GM21786 (cell line): Measurements from ENCODE around the gene P2RY2.
"Not testable (repeated sequence)": the region's sequence is repeated elsewhere in the genome, so short reads cannot be mapped to it uniquely, and the experiment has no call there.

Experiments
- ATAC-seq: cut with Tn5 transposase; IDR thresholded peaks from one replicate; pipeline ENCODE4 v1.9.1; 2021; ENCODE audit not compliant: unreplicated experiment

Gene P2RY2

DNA sequence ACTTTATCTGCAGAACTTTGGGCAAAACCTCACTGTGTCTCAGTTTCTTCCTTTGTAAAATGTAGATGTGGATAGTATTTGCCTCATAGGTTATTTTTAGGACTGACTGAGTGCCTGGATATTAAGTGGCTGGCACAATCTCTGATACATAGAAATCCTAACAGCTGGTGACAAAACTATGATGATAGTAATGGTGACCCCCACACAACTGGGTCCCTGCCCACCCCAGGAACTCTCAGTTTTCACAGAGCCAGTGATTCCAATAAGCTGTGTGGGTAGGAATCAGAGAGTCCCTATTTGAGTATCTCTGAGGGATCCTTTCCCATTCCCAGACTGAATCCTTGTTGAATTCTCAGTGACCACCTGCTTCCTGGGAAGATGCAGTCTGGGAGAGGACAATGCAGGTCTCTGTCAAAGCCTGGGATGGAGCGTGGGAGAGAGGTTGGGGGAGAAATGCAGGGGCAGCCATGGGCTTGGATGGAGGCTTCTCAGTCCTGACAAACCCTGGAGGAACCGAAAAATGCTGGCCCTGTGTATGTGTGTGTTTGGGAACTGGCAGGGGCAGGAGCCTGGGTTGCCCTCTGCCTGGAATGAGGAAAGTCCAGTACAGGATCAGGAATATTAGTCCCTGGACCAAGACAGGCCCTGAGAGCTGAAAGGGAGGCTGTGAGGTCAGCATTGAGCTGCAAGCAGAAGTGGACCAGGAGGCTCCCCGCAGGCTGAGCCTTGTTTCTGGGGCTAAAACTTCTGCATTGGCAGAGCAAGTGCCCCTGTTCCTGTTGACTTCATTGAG lies 48.0 kb downstream of the P2RY2 start:
- no peak for ATAC-seq

DNA sequence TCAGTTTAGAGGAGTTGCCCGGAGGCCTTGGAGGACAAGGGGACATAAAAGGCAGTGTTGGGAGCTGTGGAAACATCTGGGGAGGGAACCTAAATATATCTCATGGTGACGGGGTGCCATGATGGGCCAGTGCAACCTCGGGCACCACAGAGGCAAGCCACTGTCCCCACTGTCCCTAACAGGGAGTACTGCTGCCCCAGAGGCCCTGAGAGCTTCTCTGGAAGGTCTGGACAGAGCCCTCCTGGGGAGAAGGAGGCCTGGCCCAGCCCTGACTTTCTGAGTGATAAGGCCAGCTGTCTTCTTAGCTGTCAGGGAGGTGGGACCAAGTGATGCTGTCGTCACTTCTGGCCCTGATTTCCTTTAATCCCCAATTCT lies 48.6 kb downstream of the P2RY2 start:
- ATAC-seq: no peak

DNA sequence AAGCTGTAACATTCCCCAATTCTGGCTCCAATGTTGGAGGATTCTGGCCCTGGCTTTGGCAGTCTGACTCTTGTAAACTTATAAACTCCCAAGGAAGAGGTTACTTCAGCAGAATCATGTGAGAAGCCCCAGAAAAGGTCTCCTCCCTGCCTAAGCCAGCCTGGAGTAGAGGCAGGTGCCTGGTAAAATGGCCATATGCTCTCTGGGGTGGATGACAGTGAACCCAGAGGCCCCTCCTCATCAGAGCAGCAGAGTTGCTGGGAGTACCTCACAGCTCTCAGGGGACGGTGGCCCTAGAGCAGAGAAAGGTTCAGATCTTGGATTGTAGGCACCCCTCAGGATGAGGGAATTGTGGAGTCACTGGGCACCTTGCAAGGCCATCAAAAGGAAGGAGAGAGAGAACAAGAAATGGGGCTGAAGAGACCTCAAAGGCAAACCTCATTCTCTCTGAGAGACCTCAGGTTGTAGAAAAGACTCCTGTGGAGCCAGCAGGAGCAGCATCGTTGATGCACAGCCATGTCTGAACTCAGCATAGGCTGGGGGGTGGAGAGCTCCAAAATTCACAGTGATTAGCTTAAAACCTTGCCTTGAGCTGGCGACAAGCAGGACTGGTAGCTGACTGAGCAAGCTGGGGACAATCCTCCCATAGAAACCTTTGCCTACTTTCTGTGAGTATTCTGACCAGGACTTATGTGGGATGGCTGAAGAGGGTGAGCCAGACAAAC lies 49.2 kb downstream of the P2RY2 start:
- no peak for ATAC-seq

DNA sequence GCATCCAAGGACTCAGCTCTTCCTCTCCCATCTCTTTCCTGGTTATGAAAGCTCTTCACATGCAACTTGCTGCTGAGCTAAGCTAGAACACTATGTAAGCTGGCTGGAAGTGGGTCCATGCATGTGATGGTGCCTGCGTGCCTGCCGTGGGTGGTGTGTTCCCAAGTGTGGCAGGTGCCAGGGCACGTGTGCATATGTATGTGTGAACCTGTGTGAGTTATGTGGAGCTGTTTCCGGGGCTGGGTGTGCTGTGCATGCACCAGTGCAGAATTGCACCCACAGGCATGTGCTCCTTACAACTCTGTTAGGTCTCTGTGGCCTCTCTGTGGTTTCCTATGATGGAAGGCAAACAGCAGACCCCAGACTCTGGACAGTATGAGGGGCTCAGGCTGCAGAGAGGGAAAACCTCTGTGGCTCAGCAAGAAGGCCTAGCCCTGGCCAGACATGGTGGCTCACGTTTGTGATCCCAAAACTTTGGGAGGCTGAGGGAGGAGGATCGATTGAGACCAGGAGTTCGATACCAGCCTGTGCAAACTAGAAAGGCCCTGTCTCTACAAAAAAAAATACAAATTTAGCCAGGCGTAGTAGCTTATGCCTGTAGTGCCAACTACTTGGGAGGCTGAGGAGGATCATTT lies 49.9 kb downstream of the P2RY2 start:
- no peak for ATAC-seq

DNA sequence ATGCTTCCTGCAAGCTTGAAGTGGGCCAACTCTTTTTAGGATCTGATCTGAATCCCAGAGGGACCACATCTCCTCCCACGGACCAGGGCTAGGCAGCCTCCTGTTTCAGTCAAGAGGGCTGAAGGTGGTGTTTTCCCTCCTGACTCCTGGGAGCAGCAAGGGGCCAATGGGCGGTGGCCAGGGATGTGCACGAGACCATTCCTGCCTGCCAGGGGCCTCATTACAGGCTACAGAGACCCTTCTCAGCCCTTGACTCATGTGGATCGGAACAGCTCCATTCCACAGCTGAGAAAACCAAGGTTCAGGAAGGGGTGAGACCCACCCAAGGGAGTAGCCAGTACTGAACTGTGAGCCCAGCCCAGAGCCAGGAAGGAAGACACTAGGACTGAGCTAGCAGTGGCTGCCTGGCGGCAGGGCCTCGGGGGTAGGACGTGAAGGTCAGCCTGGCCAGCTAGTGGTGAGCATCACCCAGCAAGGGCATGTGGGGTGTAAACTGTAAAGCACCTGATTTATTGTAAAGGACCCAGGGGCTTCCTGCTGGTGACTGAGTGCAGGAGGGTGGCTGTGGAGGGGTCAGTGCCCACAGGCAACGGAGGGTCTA lies 50.7 kb downstream of the P2RY2 start:
- no peak for ATAC-seq

DNA sequence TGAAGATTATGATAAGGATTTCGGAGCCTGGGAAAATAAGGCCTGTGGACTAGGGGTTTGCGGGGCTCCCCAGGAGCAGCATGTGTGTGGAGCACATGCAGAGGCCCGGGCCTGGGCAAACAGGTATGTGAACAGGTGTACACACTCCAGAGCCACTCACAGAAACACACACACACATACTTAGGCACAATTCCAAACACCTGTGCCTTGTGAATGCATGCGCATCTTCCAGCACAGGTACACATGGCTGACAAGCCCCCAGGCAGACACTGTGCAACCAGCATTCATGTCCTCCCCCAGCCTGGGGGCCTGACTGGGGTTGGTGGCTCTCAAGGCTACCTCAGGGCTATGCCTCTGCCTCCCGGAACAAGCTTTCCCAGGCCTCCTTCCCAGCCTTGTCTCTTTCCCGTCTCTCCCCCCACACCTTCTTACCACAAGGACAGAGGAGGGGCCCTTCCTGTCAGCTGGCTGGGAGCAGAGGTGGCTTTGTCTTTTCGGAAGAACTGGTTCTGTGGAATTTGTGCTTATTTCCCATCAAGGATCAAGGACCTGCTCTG lies 51.5 kb downstream of the P2RY2 start:
- ATAC-seq: no peak

DNA sequence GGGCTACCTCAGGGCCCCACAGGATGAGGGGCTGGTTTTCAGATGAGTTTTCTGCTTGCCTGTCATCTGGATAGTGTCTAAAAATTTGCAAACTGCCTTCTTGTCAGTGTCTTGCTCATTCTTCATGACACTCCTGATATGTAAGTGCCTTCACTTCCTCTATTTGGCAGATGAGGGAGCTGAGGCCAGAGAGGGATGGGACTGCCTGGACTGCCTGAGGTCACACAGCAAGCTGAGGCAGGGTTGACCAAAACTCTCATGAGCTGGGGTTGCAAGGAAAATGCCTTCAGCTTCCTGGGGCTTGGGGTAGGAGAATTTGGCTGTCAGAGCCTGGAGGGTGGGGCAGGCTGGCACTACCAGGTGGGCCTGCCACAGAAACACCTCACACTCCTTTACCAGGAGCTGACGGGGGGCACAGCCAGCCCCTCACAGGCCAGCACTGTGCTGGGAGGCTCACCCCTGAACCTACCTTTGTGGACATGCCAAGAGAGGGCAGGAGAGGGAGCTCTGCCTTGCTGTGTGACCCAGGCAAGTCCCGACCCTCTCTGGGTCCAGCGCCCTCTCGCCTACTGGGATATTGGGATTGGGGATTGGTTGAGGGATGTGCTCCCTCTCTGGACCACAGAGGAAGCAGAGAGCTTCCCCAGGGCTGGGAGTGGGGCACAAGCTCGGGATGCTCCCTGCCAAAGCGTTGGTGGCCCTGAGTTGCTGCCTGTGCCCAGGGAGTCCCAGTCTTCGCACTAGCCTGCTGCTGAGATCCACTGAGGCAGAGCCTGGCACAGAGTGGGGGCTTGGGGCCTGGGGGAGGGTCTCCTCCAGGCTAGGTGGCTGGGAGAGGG lies 52.2 kb downstream of the P2RY2 start:
- no peak for ATAC-seq

DNA sequence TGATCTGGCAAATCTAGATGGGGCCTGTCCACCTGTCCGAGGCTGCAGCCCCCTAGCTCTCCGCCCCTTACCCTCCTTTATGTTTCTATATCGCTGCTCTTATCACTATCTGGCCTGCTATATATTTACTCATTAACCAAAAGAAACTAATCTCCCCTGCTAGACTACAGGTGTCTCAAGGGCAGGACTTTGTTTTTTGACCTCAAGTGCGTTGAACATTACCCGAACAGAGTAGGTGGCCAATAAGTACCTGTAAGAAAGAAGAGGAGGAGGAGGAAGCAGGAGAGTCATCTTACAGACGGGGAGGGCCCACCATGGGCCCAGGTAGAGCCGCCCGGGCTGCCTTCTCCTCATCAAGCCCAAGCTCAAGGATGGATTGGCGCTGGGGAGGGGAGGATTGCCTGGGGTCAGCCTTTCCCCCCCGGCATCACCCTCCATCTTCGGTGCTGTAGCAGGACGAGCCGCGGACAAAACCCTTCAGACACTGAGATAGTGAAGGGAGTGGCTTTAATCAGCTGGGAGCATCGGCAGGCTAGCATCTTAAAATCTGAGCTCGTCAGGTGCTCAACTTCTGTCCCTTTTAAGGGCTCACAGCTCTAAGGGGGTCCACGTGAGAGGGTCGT lies 52.9 kb downstream of the P2RY2 start:
- no peak for ATAC-seq

DNA sequence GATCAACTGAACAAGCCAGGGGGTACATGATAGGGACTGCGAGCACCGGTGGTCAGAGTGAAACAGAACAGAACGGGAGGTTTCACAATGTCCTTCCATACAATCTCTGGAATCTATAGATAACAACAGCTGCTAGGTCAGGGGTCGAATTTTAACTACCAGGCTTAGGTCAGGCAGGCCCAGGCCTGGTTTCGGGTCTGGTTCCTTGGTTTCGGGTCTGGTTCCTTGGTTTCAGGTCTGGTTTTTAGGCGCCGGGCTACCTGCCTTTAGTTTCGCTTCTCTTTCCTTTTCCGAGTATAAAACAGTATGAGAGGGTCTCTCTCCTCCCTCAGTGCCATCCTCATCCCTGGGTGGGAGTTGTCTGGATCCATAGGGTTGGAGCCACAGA lies 53.4 kb downstream of the P2RY2 start:
- ATAC-seq: not testable (repeated sequence)

DNA sequence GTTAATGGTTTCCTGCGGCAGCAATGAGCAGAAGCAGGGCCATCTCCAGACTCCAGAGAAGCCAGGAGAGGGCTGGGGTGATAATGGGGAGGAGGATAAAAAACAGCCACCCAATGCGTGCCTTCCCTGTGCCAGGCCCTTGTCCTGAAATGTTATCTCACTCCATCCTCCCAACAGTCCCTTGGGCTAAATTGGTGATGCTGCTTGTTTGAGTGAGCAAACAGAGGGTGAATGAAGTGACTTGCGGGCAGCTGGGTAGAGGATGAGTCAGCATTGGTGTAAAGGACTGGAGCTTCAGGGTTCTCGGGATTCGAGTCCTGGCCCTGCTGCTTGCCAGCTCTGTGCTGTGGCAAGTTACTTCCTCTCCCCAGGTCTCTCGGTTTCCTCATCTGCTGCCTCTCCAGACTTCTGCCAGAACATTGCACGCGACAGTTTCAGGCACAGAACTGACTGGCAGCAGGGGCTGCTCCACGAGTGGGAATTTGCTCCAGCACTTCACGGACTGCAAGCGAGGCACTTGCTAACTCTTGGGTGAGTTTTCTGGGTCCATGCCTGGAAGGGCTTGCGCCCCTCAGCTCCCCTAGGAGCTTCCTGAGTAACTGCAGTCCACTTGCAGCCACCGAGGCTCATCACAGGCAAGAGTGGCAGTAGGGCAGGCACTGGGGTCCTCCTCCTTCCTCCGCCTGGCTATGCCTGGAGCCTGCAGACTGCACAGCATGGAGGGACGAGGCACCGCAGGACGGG lies 54.0 kb downstream of the P2RY2 start, which contains the start of gene P2RY6:
P2RY6 (plus strand) TSS at position 403 of the 744 bp plus-strand sequence. CDS start 24,181 bp downstream, outside the sequence.
- ATAC-seq: no peak

DNA sequence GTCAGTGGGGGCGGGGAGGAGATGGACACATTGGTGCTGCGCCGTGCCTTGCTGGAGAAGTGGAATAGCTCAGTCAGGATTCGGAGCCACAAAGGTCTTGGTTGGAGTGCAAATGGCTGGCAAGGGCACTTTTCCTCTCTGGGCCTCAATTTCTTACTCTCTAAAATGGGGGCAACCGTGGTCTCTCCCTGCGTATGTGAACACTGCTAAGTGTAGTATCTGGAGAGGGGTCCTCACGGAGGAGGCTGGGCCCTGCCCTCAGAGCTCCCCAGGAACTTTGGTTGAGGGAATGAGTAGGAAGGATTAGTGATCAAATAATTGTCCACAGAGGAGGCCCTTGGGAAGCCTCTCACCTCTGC lies 54.6 kb downstream of the P2RY2 start:
- ATAC-seq: no peak

DNA sequence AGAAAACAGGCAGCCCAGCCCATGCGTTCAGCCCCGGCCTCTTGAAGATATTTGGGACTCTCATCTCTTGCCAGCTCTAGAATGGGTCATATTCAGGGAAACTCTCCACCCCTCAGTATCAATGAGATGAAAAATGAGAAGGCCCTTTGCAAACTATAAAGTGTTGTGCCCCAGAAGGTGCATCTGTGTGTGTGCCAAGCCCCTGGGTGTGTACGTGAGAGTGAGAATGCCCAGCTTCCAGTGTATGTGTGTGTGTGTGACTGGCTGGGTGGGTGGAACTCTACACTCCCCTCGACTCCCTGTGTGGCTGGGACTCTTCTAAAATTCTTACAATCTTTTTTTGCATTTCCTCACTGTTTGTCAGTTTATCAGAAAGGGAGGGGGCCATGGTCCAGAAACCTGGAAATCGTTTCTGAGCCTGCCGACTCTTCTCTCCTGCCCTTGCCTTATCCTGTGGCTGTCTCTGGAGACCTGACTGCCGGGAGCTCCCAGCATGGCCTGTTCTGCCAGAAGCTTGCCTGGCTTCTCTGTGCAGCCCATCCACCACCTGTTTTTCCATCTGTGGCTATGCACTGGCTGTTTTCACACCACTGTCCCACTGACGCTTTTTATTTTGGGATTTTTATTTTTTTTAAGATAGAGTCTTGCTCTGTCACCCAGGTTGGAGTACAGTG lies 55.3 kb downstream of the P2RY2 start:
- ATAC-seq: no peak

DNA sequence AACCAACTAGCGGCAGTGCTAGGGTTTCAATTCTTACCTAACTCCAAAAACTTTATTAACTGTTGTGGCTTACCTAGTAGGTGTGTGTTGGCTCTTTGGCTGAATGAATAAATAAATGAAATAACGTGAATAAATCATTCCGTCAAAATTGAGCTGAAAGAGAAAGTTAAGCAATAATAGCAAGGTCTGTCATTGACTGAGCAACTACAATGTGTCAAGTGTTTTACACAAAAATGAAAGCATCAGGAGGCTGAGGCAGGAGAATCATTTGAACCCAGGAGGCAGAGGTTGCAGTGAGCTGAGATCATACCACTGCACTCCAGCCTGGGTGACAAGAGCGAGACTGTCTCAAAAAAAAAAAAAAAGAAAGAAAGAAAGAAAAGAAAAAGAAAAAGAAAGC lies 56.1 kb downstream of the P2RY2 start:
- not testable (repeated sequence) for ATAC-seq

DNA sequence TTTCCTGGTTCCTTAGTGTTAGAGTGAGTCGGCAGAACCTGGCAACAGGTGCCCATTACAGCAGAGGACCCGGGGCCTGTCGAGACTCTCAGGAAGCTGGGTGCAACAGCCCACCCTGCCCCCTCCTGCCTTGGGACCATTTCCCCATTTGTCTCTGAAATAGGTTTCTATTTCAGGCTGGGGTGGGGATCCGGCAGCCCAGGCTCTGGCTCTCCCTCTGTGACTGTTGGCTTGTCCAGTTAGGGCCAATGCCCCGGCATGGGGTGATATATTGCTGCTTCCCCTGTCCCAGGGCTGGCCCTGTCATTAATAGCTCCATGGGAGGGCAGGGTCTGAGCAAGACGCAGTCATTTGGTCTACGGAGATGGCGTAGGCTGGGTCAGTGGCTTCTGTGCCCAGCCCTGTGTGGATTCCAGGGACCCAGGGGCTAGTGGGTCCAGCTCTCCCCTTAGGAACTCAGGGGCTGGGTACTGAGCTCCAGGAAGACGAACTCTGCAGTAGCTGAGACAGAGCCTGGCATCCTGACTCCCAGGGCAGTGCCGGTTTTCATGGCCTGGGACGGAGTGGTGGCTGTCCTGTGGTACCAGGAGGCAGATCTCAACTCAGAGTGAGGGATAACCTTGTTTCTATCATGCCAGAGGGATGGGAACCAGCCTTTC lies 56.8 kb downstream of the P2RY2 start:
- ATAC-seq: no peak

DNA sequence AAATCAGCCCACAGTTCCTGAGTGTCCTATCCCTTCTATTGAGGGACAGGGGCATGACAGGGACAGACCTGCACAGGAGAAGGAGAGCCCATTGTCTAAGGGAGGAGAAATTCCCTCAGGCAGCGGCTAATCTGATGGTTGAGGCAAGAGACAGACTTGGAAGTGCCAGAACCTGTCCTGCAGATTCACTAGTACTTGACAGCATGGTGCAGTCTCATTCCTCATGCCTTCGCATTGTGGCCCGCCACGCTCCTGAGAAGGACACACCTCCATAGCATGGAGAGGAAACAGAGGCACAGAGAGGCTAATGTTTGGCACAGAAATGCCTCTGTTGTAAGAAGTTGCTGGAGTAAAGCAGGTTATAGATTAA lies 57.3 kb downstream of the P2RY2 start:
- ATAC-seq: no peak

DNA sequence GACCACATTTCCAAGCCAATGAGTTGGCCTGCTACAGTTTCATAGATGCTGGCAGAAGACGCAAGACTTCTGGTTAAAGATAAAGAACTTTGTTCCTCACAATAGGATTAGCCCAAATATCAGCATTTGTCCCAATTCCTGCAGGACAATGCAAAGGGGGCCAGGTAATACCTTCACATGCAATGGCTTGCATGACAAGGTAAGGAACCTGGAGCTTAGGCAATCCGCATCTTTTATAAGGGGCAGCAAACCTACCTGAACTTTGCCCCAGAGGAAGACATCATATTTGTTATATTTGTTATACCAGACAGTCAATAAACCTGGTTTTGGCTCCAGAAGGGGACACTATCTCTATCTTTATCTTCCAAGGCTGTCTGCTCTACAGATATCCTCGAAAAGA lies 59.4 kb downstream of the P2RY2 start:
- no peak for ATAC-seq

DNA sequence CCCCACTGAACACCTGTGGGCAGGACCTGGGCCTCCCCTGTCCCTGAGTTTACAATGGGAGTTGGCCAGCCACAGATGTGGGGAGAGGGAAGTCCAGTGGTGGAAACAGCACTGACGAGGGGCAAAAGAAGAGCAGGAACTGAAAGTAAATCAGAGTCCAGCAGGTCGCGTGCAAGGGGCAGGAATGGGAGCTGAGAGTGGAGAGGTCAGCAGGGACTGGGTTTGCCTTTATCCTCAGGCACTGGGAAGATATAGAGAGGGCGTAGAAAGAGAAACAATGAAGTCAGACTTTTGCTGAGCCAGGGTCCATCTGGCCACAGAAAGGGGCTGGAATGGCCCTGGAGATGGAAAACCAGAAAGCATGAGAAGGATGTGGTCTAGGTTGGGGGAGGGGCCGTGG lies 62.5 kb downstream of the P2RY2 start:
- ATAC-seq: no peak

DNA sequence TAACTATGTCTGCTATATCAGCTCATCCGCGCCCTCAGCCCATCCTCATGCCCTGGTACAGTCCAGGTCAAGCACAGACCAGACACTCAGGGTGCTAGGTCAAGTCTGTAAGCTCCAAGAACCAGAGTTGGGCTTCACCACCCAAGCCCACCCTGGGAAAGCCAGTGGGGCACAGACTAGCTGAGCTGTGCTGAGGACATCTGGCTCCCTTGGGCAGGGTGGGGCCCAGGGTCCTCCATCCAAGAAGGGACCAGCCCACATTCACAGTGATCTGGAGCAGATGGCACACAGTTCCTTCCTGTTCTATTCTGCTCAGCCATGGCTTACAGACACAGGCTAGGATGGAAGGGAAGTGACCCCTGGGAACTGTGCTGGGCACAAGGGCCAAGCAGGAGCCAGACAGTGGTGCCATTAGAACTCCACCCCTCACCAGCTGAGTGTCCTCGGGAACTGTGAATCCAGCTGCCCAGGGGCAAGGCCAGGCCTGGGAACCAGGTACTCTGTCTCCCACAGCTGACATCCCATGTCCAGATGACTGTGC lies 63.2 kb downstream of the P2RY2 start:
- no peak for ATAC-seq
